Aorta (tissue), 5 donors: ENCODE results near the gene ADAMTSL1. TPM values are rescaled to one million over a fixed set of nuclear protein-coding genes. Genes with fewer than 3 reads are reported as not detected.
A peak's percentile ranks its signal among the peaks of the same experiment; 100 is the strongest.

Source experiments
- ATAC-seq: fragments of 200-7000 bp; cut with Tn5 transposase; one replicate; pipeline ENCODE4 v1.9.1; 2022; ENCODE audit warnings: moderate library complexity; ENCODE audit not compliant: low FRiP score
- DNase-seq, 2 donors: peaks; one replicate each; pipeline ENCODE4 v3.0.0-alpha.2; 2020
- H3K27ac ChIP-seq, 2 donors: one replicate each; pipeline ENCODE4 v1.5.1; 2013; ENCODE audit warnings: low read length in 2 of 2, mild to moderate bottlenecking in 2 of 2, moderate library complexity in 2 of 2, control low read depth in 1 of 2, inconsistent platforms in 1 of 2, low read depth in 1 of 2
- H3K27me3 ChIP-seq, 2 donors: one replicate each; pipeline ENCODE4 v1.6.1; 2013; ENCODE audit warnings: control low read depth in 1 of 2, low read length in 1 of 2, mild to moderate bottlenecking in 1 of 2, moderate library complexity in 1 of 2; ENCODE audit not compliant: insufficient read depth in 2 of 2, control insufficient read depth in 1 of 2
- H3K36me3 ChIP-seq, 2 donors: one replicate each; pipeline ENCODE4 v1.6.1; 2013; ENCODE audit warnings: control low read depth in 1 of 2, low read length in 1 of 2, mild to moderate bottlenecking in 1 of 2; ENCODE audit not compliant: insufficient read depth in 2 of 2, control insufficient read depth in 1 of 2
- H3K4me1 ChIP-seq, 2 donors: one replicate each; pipeline ENCODE4 v1.6.1; 2013; ENCODE audit warnings: low read length in 2 of 2, control low read depth in 1 of 2, mild to moderate bottlenecking in 1 of 2, moderate library complexity in 1 of 2; ENCODE audit not compliant: insufficient read depth in 2 of 2, control insufficient read depth in 1 of 2
- H3K4me3 ChIP-seq, 2 donors: one replicate each; pipeline ENCODE4 v1.5.1; 2013; ENCODE audit warnings: low read length in 2 of 2, control low read depth in 1 of 2, mild to moderate bottlenecking in 1 of 2
- H3K9me3 ChIP-seq: one replicate; pipeline ENCODE4 v1.6.1; 2013; ENCODE audit warnings: mild to moderate bottlenecking, low read length; ENCODE audit not compliant: control insufficient read depth
- WGBS, 2 donors: extraction: QIAGEN DNeasy Blood & Tissue Kit; methylation state at CpG; one replicate each; pipeline ENCODE4 v1.1.7; 2013; 5-methylcytosine and 5-hydroxymethylcytosine counted together
- intact Hi-C, 2 donors: fragments of 100-400 bp; cut with DNase I; formaldehyde crosslinking; loops; one replicate each; pipeline versions ENCODE4 v1.14.2 to v1.15.0; 2022
- polyA plus RNA-seq, 2 donors: library from polyadenylated mRNA; stranded (reverse); fragments of 200-250 nt; gene quantifications; one replicate each; pipeline ENCODE4 v1.2.3, GENCODE V29; 2013
- total RNA-seq, 2 donors: library from RNA; stranded (reverse); fragmentation: NEBNext Ultra II Directional; extraction: Animal tissue kit (Norgen Biotek cat#: 25700); gene quantifications; one replicate each; pipeline ENCODE4 v1.2.1, GENCODE V29; 2021
- donor health status: healthy with polysubstance abuse.
- donor health status: Bipolar disorder and iron deficiency.
- donor health status: DM: no; HTN: no; CAD: no.
- donor health status: DM: no; HTN: no; CAD: no.
- donor health status: DM: yes; HTN: yes; CAD: no.

Gene ADAMTSL1
- total and polyA plus RNA-seq, 4 donors, result 6.6 to 54.2 (median 30.0) TPM

GRCh38 chr9:18688581-18689565 lies 214.9 kb downstream of the ADAMTSL1 start:
- WGBS, 2 donors, result 79 to 84% methylated on average over 6 of the region's 6 CpGs
- ATAC-seq, result no peak
- intact Hi-C loops, result no loop called here

GRCh38 chr9:18689921-18690320 lies 216.0 kb downstream of the ADAMTSL1 start:
- Histone ChIP-seq H3K36me3 (no peaks in the 10 kb centered on the region), H3K4me3 (no peak overlapping the region), H3K27ac (no peak overlapping the region), H3K4me1 (peaks cover 2 to 6% of the 10 kb centered on the region in 2 donors), H3K9me3 (peaks cover 2% of the 10 kb centered on the region), H3K27me3 (no peaks in the 10 kb centered on the region)
- ATAC-seq (no peak), DNase-seq (no peak)
- intact Hi-C loops, result no loop called here

More at GRCh38 chr9:18688581-18689565, 214.9 kb downstream of the ADAMTSL1 start:
- Histone ChIP-seq H3K36me3 (no peaks in the 10 kb centered on the region), H3K4me3 (no peak overlapping the region), H3K27ac (no peak overlapping the region), H3K4me1 (peaks cover 6% of the 10 kb centered on the region in 2 donors), H3K27me3 (no peaks in the 10 kb centered on the region), H3K9me3 (no peaks in the 10 kb centered on the region)
- DNase-seq, result no peak

DNA sequence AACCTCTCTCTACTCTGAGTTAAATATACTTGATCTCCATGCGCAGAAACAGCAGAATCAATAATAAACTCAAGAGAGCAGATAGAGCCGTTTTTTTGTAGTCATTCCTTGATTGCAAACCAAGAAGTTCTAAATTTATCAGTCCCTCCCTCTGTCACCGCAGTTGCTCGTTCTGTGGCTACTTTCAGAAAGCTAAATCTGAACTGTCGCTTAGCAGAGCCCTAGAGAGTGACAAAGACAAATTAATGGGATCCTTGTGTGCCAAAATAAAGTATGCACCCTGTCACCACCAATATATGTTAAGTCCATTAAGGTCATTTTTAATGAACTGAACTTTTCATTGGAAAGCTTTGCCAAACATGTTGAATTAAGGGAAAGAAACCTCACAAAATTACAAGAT lies 218.3 kb downstream of the ADAMTSL1 start:
- ATAC-seq (no peak), DNase-seq (no peak)
- H3K36me3 ChIP-seq, result no peaks in the 10 kb centered on the region
- no peak overlapping the region for H3K4me3 ChIP-seq
- H3K4me1 ChIP-seq, result peaks cover 0 to 6% of the 10 kb centered on the region in 2 donors
- peaks cover 3% of the 10 kb centered on the region for H3K9me3 ChIP-seq
- H3K27me3 ChIP-seq, result no peaks in the 10 kb centered on the region
- intact Hi-C loops, result no loop called here
- 3 to 5% methylated on average over 5 of the region's 5 CpGs for WGBS, 2 donors
- no peak overlapping the region for H3K27ac ChIP-seq

GRCh38 chr9:18692962-18693361 lies 219.0 kb downstream of the ADAMTSL1 start:
- ATAC-seq, result no peak
- Histone ChIP-seq H3K4me1 (peaks cover 0 to 6% of the 10 kb centered on the region in 2 donors), H3K9me3 (peaks cover 3% of the 10 kb centered on the region), H3K4me3 (no peak overlapping the region), H3K36me3 (no peaks in the 10 kb centered on the region), H3K27me3 (no peaks in the 10 kb centered on the region), H3K27ac (no peak overlapping the region)
- no peak for DNase-seq
- intact Hi-C loops, result no loop called here
- WGBS, 2 donors, result 75 to 78% methylated on average over 3 of the region's 3 CpGs

DNA sequence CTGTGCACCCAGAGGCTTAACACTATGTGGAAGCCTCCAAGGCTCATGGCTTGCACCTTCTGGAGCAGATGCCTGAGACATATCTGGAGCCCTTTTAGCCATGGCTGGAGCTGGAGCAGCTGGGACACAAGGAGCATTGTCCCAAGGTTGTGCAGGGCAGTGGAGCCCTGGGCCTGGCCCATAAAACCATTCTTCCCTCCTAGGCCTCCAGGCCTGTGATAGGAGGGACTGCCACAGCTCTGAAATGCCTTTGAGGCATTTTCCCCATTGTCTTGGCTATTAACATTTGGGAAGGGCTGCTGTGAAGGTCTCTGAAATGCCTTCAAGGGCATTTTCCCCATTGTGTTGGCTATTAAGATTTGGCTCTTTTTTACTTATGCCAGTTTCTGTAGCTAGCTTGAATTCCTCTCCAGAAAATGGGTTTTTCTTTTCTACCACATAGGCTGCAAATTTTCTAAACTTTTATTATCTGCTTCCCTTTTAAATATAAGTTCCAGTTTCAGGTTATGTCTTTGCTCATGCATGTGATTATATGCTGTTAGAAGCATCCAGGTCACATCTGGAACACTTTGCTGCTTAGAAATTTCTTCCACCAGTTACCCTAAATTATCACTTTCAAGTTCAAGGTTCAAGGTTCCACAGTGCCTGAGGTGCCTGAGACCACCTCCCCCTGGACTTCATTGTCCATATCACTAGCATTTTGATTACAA lies 221.2 kb downstream of the ADAMTSL1 start:
- Histone ChIP-seq H3K4me3 (no peak overlapping the region), H3K27ac (no peak overlapping the region), H3K4me1 (peaks cover 0 to 6% of the 10 kb centered on the region in 2 donors), H3K36me3 (no peaks in the 10 kb centered on the region), H3K27me3 (no peaks in the 10 kb centered on the region), H3K9me3 (peaks cover 3% of the 10 kb centered on the region)
- DNase-seq, result no peak
- intact Hi-C loops, result no loop called here
- ATAC-seq, result no peak

- 62 to 76% methylated on average over 2 of the region's 2 CpGs for WGBS, 2 donors
- no peaks in the 10 kb centered on the region for H3K4me1 ChIP-seq
- H3K9me3 ChIP-seq, result peaks cover 3% of the 10 kb centered on the region
- ATAC-seq (no peak), DNase-seq (no peak)
- H3K27me3 ChIP-seq, result no peaks in the 10 kb centered on the region
- no peak overlapping the region for H3K4me3 ChIP-seq
- intact Hi-C loops, result no loop called here
- H3K36me3 ChIP-seq, result no peaks in the 10 kb centered on the region
- no peak overlapping the region for H3K27ac ChIP-seq
These were observed 225.0 kb downstream of the ADAMTSL1 start for GRCh38 chr9:18698992-18699391.

DNA sequence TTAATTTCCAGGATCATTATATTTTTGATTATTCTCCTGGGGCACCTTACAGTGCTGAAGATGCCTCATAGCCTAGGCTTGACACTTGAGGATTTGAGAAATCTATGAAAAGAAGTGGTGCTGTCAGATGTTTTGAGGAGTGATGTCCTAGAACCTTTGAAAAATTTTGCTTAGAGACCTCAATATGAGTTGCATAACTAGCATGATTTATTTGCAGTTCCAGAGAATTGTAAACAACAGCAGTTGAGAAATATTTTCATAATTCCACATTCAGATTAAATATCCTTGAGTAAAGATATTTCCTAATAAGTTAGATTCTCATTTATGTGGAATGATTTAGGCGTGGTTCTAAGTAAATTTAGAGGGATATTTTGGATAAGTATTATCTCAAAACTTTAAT lies 225.8 kb downstream of the ADAMTSL1 start:
- Histone ChIP-seq H3K36me3 (no peaks in the 10 kb centered on the region), H3K27me3 (no peaks in the 10 kb centered on the region), H3K27ac (no peak overlapping the region), H3K4me3 (no peak overlapping the region), H3K4me1 (peaks cover 0 to 1% of the 10 kb centered on the region in 2 donors), H3K9me3 (peaks cover 2% of the 10 kb centered on the region)
- DNase-seq (no peak), ATAC-seq (peak; percentile 6)
- 86 to 92% methylated on average over 1 of the region's 1 CpG for WGBS, 2 donors
- intact Hi-C loops, result no loop called here

DNA sequence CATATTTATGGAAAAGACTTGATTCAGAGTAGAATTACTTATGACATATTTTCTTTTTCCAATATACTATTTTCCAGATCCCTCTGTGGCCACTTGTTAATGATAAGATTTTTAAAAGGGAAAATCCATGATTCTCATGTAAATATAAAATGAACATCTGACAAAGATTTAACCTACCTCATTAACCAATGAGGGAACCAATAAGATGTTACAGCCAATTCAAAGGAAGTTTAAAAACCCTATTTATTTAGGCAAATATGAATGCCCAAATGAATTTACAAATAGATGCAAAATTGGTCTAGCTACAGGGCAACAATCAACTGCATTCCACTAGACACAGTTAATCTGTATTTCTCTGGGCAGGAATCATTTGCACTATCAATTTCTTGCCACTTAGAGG lies 226.8 kb downstream of the ADAMTSL1 start:
- peaks cover 0 to 4% of the 10 kb centered on the region in 2 donors for H3K4me1 ChIP-seq
- ATAC-seq (no peak), DNase-seq (no peak)
- no peak overlapping the region for H3K4me3 ChIP-seq
- no peaks in the 10 kb centered on the region for H3K27me3 ChIP-seq
- intact Hi-C loops, result no loop called here
- H3K36me3 ChIP-seq, result no peaks in the 10 kb centered on the region
- H3K9me3 ChIP-seq, result no peaks in the 10 kb centered on the region
- H3K27ac ChIP-seq, result no peak overlapping the region
